ENCODE results near the gene DNMT1.

DNA sequence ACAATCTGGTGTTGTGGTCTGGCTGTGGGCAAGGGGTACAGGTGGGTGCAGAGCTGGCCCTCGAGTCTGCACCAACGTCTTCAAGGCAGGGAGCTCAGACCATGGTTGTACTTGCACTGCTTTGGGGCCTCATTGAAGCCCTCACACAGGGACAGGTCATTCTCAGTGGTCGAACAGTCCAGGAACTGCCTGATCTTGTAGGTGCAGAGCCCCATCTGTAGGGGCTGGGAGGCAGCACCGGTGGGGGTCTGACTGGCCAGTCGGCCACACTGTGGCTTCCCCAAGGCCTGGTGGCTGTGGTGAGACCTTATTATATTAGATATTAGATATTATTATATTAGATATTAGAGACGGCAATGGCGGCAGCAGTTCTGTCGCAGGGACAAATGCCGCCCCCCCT is 22.3 kb upstream of the DNMT1 start:
- no peak for TF ChIP-seq CTCF (conservative IDR thresholded peaks at IDR 0.05; ENCODE audit: low read depth, low read length)
- no peak for TF ChIP-seq EZH2 (IDR thresholded peaks at IDR 0.05; ENCODE audit: borderline replicate concordance, low read depth, low read length, poor library complexity, severe bottlenecking)

All from A673 (cell line).